Esophagus squamous epithelium (tissue), 5 donors: ENCODE measurements around the gene CINP. TPM values are rescaled to one million over a fixed set of nuclear protein-coding genes. Genes with fewer than 3 reads are reported as not detected.

ENCODE experiments used
- DNase-seq: peaks from one replicate; lab custom pipeline; 2025; lab: John Stamatoyannopoulos, UW
- H3K27ac ChIP-seq, 4 donors: fragments of 200-600 bp; sonication (generic); one replicate each; pipeline ENCODE4 v1.5.1; 2016 to 2019; ENCODE audit warnings: mild to moderate bottlenecking in 1 of 4
- H3K27me3 ChIP-seq, 4 donors: fragments of 200-600 bp; sonication (generic); 1 replicate in 3 of 4; 2 replicates in 1 of 4; pipeline versions ENCODE4 v1.5.1 to v1.6.0; 2017 to 2021; ENCODE audit warnings: antibody characterized with exemption in 1 of 4
- H3K36me3 ChIP-seq, 3 donors: fragments of 200-600 bp; sonication (generic); one replicate each; pipeline ENCODE4 v1.5.1; 2016 to 2019
- H3K4me1 ChIP-seq, 3 donors: fragments of 200-600 bp; sonication (generic); one replicate each; pipeline ENCODE4 v1.5.1; 2017 to 2019
- H3K4me3 ChIP-seq, 4 donors: fragments of 200-600 bp; sonication (generic); 1 replicate in 3 of 4; 2 replicates in 1 of 4; pipeline ENCODE4 v1.5.1; 2016 to 2019; ENCODE audit warnings: mild to moderate bottlenecking in 2 of 4, moderate library complexity in 1 of 4
- H3K9me3 ChIP-seq, 3 donors: fragments of 200-600 bp; sonication (generic); one replicate each; pipeline ENCODE4 v1.5.1; 2016 to 2019
- CTCF ChIP-seq, 6 experiments: fragments of 450-650 bp in 4 of 6; fragments of 200-600 bp in 2 of 6; sonication (generic) in 2 of 6; IDR thresholded peaks; one replicate each; pipeline ENCODE4 v1.5.1; 2016 to 2019; ENCODE audit warnings: antibody characterized with exemption in 6 of 6, mild to moderate bottlenecking in 4 of 6, moderate library complexity in 4 of 6
- POLR2A ChIP-seq, 4 donors: fragments of 450-650 bp; IDR thresholded peaks; one replicate each; pipeline ENCODE4 v1.6.1; 2017; ENCODE audit warnings: antibody characterized with exemption in 4 of 4, mild to moderate bottlenecking in 4 of 4, moderate library complexity in 3 of 4
- WGBS, 2 donors: methylation state at CpG; one replicate each; pipeline ENCODE4 v1.1.5; 2018; 5-methylcytosine and 5-hydroxymethylcytosine counted together
- intact Hi-C: fragments of 100-400 bp; cut with DNase I; formaldehyde crosslinking; loops from one replicate; pipeline ENCODE4 v1.15.0; 2022
- total RNA-seq, 4 donors: library from RNA; depleted of rRNA; stranded (reverse); fragments of >200 nt; gene quantifications; one replicate each; pipeline ENCODE4 v1.1.0, GENCODE V29; 2016
- donor health status: DM: yes; HTN: yes; CAD: no.

CINP gene
- total RNA-seq, 4 donors from 2014 or later: 23.2 to 42.4 (median 38.0) TPM

GRCh38 chr14:102320033-102320660, 42.5 kb downstream of the CINP start:
- peak overlapping the region; percentile 89 to 96 (median 94) for H3K27ac ChIP-seq
- WGBS, 2 donors: 6 to 15% methylated on average over 8 to 13 of the region's 30 CpGs
- DNase-seq: no peak
- intact Hi-C loops: no loop called here
- peaks cover 8 to 62% (median 20%) of the 10 kb centered on the region in 3 donors for H3K4me1 ChIP-seq
- peak overlapping the region; percentile 62 to 79 (median 72) for H3K4me3 ChIP-seq
- H3K36me3 ChIP-seq: no peaks in the 10 kb centered on the region
- TF ChIP-seq POLR2A (IDR thresholded peaks at IDR 0.05): no peak
- TF ChIP-seq CTCF (IDR thresholded peaks at IDR 0.05): no peak
- H3K27me3 ChIP-seq: no peaks in the 10 kb centered on the region
- H3K9me3 ChIP-seq: no peaks in the 10 kb centered on the region

DNA sequence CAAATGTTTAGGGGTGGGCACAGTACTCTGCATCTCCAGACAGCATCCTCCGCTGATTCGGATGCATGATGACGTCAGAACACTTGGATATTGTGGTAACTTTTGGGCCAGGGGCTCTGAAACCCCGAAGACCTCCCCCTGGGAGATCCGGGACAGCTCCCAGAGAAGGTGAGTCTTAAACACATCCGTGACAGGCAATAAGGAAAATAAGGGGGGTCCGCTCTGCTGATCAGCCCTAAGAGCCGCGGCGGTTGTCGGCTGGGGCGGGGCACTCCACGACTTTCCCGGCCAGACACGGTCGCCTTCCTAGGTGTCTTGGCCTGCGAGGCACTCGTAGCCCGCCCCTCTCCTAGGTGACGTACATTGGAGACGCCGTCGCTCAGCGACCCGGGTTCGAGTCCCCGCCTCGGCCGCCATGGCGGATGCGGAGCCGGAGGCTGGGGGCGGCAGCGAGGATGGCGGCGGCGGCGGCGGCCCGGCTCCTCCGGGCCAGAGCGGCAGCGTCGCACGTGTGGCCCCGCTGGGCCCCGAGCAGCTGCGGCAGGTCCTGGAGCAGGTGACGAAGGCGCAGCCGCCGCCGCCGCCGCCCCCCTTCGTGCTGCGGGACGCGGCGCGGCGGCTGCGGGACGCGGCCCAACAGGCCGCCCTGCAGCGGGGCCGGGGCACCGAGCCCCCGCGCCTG, 43.2 kb downstream of the CINP start, which contains the start of gene ZNF839:
Gene ZNF839 (plus strand): TSS at position 396 of the 682 bp plus-strand sequence. CDS start 20 bp downstream, at position 416.
- Histone ChIP-seq H3K9me3 (no peaks in the 10 kb centered on the region), H3K36me3 (no peaks in the 10 kb centered on the region), H3K4me1 (peaks cover 8 to 68% (median 22%) of the 10 kb centered on the region in 3 donors), H3K27ac (peak within 1 kb of the TSS; percentile 89 to 96 (median 94)), H3K4me3 (peak within 1 kb of the TSS; percentile 62 to 79 (median 72)), H3K27me3 (no peaks in the 10 kb centered on the region)
- 0% methylated on average over 4 of the region's 71 CpGs for WGBS, 2 donors
- TF ChIP-seq CTCF (IDR thresholded peaks at IDR 0.05) (peak in 1 of 6 experiments; percentile 32), POLR2A (IDR thresholded peaks at IDR 0.05) (peak in 2 of 4 donors; percentile 32 to 49)
- intact Hi-C loops: no loop called here
- peak; percentile 64 for DNase-seq

DNA sequence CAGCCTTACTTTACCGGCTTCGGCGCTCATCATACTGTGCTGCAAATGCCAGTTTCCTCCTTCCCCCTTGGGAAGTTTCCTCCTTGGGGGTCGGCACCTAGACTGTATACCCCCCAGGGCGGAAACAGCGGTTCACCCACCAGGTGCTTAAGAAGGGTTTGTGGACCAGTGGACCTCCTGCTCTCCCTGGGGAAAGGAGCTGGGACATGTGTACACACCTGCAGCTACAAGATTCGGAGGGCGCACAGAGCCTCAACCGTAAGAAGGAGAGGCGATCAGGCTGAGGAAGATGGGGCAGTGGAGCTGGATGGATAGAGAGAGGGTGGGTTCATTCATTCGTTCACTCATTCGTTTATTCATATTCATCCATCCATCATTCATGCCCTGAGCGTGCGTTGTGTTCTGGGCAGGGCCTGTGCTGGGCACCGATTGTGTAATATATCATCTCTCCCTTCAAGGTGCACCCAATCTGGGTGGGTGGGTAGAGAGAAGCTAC, 43.9 kb downstream of the CINP start:
- intact Hi-C loops: no loop called here
- no peak for DNase-seq
- 50 to 56% methylated on average over 12 of the region's 15 CpGs for WGBS, 2 donors

DNA sequence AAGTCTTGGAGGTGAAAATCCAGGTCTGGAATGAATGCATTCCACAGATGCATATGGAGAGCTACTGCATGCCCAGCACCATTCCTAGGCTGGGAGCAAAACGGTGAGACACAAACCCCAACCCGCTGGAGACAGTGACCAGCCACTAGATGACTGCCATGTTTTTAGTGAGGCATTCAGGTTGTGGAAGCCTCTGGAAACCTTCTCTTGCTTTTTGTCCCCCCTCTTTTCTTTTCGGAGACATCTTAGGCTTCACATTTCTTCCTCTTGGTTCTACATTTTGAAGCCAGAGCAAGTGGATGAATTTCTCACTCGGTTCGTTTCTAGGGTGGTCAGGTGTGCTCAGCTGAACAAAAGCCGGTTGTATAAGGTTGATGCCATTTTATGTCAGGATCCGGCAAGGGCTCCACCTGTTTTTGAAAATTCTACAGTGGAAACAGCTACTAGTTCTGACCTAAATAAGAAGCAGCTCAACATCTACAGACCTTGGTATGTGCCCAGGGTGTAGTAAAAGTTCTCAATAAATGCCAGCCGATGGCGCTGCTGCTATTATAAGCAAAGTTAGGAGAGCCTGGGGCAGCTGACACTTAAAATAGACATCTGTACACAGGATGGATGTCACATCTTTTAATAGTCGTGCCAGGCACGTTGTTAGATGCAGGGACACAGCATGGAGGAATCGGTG, 45.0 kb downstream of the CINP start:
- Histone ChIP-seq H3K36me3 (no peaks in the 10 kb centered on the region), H3K4me1 (peaks cover 13 to 66% (median 23%) of the 10 kb centered on the region in 3 donors), H3K4me3 (peak overlapping the region; percentile 37 to 67 (median 60)), H3K27me3 (no peaks in the 10 kb centered on the region), H3K9me3 (no peaks in the 10 kb centered on the region), H3K27ac (peak overlapping the region; percentile 80 to 90 (median 88))
- WGBS, 2 donors: 55% methylated on average over 12 of the region's 12 CpGs
- intact Hi-C loops: no loop called here
- DNase-seq: no peak
- no peak for TF ChIP-seq POLR2A (IDR thresholded peaks at IDR 0.05)
- TF ChIP-seq CTCF (IDR thresholded peaks at IDR 0.05): peak in 1 of 6 experiments; percentile 4

More for the DNA sequence above, 43.9 kb downstream of the CINP start:
- TF ChIP-seq POLR2A (IDR thresholded peaks at IDR 0.05) (no peak), CTCF (IDR thresholded peaks at IDR 0.05) (no peak)
- H3K4me3 ChIP-seq: peak overlapping the region; percentile 62 to 79 (median 72)
- H3K9me3 ChIP-seq: no peaks in the 10 kb centered on the region
- H3K4me1 ChIP-seq: peaks cover 10 to 72% (median 23%) of the 10 kb centered on the region in 3 donors
- H3K27ac ChIP-seq: peak overlapping the region; percentile 89 to 96 (median 94)
- no peaks in the 10 kb centered on the region for H3K27me3 ChIP-seq
- H3K36me3 ChIP-seq: no peaks in the 10 kb centered on the region
